IPS DF 19.7 (cell line): ENCODE results near the gene LRRC9.
"Not testable (repeated sequence)": the region's sequence is repeated elsewhere in the genome, so short reads cannot be mapped to it uniquely, and the experiment has no call there.

Experiments
- DNase-seq: peaks from one replicate; pipeline ENCODE4 v3.0.0-alpha.2; 2013; ENCODE audit warnings: low read depth, low spot score

LRRC9 gene

GRCh38 chr14:60061371-60061770 lies 141.4 kb downstream of the LRRC9 start:
- DNase-seq: no peak

- no peak for DNase-seq
Measured at GRCh38 chr14:60064491-60065072, 144.6 kb downstream of the LRRC9 start.

GRCh38 chr14:60067882-60068281 lies 147.9 kb downstream of the LRRC9 start:
- DNase-seq: no peak

- DNase-seq: no peak
Measured at GRCh38 chr14:60079723-60080122, 159.8 kb downstream of the LRRC9 start.

GRCh38 chr14:60085085-60085484 lies 165.1 kb downstream of the LRRC9 start:
- DNase-seq: no peak

- DNase-seq: no peak
Measured at GRCh38 chr14:60085693-60086092, 165.7 kb downstream of the LRRC9 start.

GRCh38 chr14:60087668-60088067 lies 167.7 kb downstream of the LRRC9 start:
- DNase-seq: no peak

- no peak for DNase-seq
Measured at GRCh38 chr14:60089221-60089620, 169.3 kb downstream of the LRRC9 start.

- no peak for DNase-seq
Measured at GRCh38 chr14:60090864-60091519, 171.0 kb downstream of the LRRC9 start.

GRCh38 chr14:60091550-60092525 lies 171.9 kb downstream of the LRRC9 start, which contains the start of gene PCNX4:
PCNX4 (plus strand) TSS chr14:60091923; CDS start chr14:60107639, 15,716 bp downstream.
- peak; percentile 88 for DNase-seq

GRCh38 chr14:60092526-60092920 lies 172.6 kb downstream of the LRRC9 start:
- DNase-seq: no peak

GRCh38 chr14:60093080-60093479 lies 173.1 kb downstream of the LRRC9 start:
- no peak for DNase-seq

GRCh38 chr14:60093606-60094005 lies 173.7 kb downstream of the LRRC9 start:
- no peak for DNase-seq

GRCh38 chr14:60094306-60094897 lies 174.5 kb downstream of the LRRC9 start:
- DNase-seq: peak; percentile 57

GRCh38 chr14:60095231-60095630 lies 175.3 kb downstream of the LRRC9 start:
- DNase-seq: no peak

- no peak for DNase-seq
Measured at GRCh38 chr14:60095781-60096450, 176.0 kb downstream of the LRRC9 start.

GRCh38 chr14:60097974-60098373 lies 178.0 kb downstream of the LRRC9 start:
- no peak for DNase-seq

- DNase-seq: not testable (repeated sequence)
Measured at GRCh38 chr14:60099855-60100254, 179.9 kb downstream of the LRRC9 start.

- no peak for DNase-seq
Measured at GRCh38 chr14:60101786-60102185, 181.8 kb downstream of the LRRC9 start.

- no peak for DNase-seq
Measured at GRCh38 chr14:60102389-60102788, 182.4 kb downstream of the LRRC9 start.

- DNase-seq: no peak
Measured at GRCh38 chr14:60106339-60106738, 186.4 kb downstream of the LRRC9 start.
